ENCODE measurements around the gene OPHN1. TPM values are rescaled to one million over a fixed set of nuclear protein-coding genes. Genes with fewer than 3 reads are reported as not detected.

The OPHN1 gene
- total RNA-seq, 2 experiments from 2014 or later = 0.02 TPM

DNA sequence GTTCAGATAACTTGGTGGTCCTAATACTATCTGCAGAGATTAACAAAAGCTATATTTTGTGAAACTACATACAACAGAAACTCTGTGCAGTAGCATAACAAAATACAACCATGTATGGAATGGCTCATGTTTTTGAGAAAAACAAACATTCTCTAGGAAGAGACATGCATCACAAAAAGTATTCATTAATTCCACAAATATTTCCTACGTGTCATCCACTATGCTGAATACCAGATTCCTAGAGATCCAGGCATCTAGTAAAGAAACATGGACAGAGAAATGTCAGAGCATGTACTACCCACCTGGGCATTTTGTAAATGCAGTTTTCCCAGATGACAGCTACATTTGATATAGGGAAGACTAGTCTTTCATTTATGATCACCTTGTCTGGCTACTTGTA is 248.1 kb downstream of the OPHN1 start:
- POLR2A ChIA-PET = no interaction called here
- CTCF ChIA-PET = no interaction called here

DNA sequence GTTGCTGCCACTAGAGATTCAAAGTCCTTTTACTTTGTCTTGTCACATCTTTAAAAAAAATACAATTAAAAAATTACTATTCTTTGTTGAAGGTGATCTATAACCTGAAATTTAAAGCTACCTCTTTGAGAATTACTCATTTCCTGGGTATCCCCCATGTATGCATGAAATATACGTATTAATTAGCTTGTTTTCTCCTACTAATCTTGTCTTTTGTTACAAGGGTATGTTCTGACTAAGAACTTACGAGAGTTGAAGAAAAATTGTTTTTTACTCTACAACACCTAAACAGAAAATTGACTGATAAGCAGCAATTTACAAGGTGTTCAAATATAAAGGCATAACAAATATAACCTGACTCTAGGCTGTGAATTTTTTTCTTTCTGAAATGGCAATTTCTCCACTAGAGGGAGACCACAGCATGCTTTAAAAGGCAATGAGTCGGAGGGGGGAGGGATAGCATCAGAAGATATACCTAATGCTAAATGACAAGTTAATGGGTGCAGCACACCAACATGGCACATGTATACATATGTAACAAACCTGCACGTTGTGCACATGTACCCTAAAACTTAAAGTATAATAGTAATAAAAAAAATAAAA is 249.6 kb downstream of the OPHN1 start:
- POLR2A ChIA-PET = no interaction called here

DNA sequence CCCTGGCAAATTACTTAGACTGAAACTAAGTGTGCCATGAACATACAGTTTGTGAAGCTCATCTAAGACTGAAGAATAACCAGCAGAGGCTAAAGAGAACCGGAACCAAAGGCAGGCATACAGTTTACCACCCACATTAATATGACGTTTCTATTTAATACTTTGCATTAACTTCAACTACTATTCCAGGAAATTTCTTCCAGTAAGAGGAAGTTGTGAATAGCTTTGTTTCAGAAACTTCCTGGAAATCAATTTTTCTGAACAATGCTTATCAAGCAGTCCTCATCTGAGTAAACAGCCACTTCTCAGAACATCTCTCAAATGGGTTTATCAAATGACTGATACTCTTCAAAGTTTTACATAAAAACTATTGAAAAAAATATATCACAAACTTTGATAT is 252.7 kb downstream of the OPHN1 start:
- ChIA-PET CTCF (no interaction called here), POLR2A (no interaction called here)

More for the DNA sequence above, 249.6 kb downstream of the OPHN1 start:
- CTCF ChIA-PET = no interaction called here

DNA sequence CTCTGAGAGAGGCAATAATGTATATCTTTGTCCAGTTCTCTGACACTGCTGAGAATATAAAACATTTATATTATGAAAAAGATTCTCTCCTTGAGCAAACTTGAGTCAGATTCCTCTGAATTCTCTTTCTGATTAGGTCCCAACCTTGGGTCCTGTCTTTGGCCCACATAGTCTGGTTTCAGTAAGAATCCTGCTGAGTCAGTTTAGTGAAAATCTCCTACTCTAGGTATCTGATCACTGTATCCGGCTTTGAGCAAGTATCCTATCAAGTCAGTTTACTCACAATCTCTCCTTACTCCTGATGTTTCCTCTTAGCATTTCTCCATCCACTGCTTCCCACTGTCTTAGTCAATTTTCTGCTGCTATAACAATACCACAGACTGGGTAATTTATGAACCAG is 253.9 kb downstream of the OPHN1 start:
- CTCF ChIA-PET = no interaction called here
- POLR2A ChIA-PET = no interaction called here

DNA sequence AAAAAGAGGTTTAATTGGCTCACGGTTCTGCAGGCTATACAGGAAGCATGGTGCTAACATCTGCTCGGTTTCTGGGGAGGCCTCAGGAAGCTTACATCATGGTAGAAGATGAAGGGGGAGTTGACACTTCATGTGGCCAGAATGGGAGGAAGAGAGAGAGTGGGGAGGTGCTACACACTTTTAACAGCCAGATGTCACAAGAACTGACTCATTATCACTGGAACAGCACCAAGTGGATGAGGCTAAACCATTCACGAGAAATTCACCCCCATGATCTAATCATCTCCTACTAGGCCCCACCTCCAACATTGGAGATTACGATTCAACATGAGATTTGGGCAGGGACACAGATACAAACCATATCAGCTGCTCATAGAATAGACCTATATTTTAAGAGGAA is 255.8 kb downstream of the OPHN1 start:
- ChIA-PET CTCF (no interaction called here), POLR2A (no interaction called here)

DNA sequence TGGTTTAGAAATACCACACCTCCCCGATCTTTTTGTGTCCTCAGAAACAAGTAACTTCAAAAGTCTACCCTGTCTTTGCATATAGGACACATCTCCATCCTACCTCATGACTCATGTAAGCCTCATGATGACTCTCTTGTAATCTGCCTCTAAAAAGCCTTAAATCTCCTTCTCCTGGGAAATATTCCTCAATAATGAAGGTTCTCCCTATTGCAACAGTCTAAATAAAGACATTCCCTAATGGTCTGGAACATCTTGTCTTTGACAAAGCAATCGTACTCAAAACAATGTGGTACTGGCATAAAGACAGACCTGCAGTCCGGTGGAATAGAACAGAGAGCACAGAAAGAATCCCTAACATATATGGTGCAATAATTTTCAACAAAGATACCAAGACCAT is 257.7 kb downstream of the OPHN1 start:
- ChIA-PET CTCF (no interaction called here), POLR2A (no interaction called here)

DNA sequence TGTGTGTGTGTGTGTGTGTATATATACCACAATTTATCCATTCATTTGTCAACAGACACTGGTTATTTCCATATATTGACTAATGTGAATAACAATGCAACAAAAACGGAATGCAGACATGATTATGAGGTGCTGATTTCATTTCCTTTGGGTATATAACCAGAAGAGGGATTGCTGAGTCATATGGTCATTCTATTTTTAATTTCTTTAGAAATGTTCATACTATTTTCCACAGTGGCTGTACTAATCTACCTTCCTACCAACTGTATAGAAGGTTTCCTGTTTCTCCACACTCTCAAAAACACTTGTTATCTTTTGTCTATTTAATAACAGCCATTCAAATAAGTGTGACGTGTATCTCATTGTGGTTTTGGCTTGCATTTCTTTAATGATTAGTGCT is 269.9 kb downstream of the OPHN1 start:
- CTCF ChIA-PET = no interaction called here
- POLR2A ChIA-PET = no interaction called here

DNA sequence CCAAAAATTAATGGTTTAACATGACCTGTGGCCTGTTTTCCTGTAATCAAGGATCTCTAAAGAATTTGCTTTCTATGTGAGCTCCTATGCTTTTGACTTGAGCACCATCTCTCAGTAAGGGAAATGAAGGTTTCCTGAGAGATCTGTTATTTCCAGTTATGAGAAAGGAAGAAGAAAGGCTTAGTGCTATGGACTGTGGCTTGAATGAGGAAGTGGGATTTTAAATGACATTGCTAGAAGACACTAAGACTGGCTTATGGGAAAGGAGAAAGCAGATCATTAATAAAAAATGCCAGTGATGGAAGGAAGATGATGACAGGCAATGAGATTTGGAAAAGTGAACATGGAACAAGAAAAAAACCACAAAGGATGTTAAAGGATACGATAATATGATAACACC is 285.4 kb downstream of the OPHN1 start:
- ChIA-PET POLR2A (no interaction called here), CTCF (no interaction called here)

DNA sequence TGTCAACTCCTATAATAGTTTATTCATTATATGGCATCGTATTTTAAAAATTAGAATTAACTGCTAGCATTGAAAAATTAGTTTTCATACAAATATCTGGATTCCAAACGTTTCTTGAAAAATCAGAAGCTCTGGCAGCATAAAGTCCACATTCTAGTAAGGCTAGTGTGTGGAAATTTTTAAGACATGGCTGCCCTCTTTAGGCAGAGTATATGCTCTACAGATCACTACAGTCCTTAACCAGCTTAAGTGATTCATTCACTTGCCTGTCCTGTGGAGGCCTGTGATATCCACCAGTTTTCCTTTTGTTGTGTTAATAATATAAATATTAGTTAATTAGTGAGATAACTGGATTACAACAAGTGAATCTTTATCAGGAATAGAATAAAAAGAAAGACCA is 287.2 kb downstream of the OPHN1 start:
- ChIA-PET POLR2A (no interaction called here), CTCF (no interaction called here)

DNA sequence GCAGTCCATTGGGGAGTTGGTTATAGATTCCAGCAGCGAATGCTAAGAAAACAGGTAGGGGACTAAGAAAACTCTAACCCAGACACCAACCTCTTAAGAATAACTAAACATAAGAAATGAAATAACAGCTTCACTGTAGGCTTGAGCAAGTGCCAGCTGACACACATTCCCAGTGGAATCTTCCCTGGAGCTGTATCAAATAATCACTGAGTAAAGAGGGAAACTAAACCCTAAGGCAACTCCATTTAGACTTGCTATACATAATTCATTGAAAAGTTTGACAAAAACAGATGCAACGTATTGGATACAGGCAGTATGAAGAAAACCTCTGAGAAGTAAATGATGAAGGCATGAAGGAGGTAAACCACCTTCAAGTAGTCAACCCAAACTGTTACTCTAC is 293.5 kb downstream of the OPHN1 start:
- POLR2A ChIA-PET = no interaction called here
- CTCF ChIA-PET = no interaction called here

DNA sequence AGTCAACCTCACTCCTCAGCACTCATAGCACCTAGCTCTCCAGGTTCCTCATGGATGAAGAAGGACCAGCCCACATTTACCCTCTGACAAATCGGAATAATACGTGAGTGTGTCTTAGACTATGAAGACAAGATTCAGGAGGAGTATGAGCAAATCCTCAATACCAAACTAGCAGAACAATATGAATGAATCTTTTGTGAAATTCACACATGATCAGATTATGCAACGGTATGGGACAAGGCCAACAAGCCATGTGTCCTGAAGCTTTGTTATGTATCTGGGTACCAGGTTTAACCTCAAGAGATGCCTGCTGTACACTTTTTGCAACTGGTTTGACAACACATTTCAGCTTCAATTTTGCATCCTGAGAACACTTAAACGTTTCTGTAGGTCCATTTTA is 300.1 kb downstream of the OPHN1 start:
- POLR2A ChIA-PET = no interaction called here

DNA sequence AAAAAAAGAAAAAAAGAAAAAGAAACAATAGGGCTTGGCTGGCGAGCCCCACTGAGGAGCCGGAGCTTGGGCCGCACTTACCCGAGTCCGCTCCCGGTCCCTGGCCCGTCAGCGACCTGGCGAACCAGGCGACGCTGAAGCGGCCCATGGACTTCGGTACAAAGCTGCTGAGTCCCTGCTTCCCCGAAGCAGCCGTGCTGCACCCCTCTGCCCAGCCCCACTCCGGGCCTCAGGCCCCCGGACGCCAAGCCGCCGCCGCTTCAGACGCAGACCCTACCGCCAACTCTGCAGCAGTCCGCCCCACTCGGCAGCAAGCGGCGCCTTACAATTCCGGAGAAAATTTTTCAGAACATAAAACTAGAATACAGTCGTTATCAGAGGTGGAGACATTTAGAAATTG is 300.5 kb downstream of the OPHN1 start:
- POLR2A ChIA-PET = no interaction called here
- CTCF ChIA-PET = no interaction called here

More for the DNA sequence above, 300.1 kb downstream of the OPHN1 start:
- CTCF ChIA-PET = no interaction called here

DNA sequence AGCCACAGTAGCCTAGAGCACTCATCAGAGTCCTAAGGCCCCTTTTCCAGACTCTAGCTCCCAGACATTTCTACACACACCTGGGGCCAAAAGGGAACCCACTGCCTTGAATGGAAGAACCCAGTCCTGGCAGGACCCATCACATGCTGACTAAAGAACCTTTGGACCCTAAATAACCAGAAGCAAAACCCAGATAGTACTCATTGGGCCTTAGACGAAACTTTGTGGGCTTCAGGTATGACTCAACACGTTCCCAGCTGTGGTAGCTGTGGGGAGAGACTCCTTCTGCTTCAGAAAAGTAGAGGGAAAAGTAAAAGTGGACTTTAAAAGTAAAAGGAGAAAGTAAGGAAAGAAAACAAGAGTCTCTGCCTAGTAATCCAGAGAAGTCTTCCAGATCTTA is 311.5 kb downstream of the OPHN1 start:
- POLR2A ChIA-PET = no interaction called here
- CTCF ChIA-PET = no interaction called here

DNA sequence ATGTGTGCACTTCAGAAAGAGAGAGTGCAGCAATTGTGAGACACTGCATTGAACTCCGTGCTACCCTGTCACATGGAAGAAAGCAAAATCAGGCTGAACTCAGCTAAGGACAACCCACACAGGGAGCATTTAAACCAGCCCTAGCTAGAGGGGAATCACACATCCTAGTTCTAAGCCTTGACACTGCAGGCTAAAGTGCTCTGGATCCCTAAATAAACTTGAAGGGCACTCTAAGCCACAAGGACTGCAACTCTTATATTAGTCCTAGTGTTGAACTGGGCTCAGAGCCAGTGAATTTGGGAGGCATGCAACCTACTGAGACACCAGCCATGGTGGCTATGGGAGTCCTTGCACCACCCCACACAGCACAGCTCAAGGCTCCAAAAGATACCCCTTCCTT is 311.9 kb downstream of the OPHN1 start:
- ChIA-PET POLR2A (no interaction called here), CTCF (no interaction called here)

DNA sequence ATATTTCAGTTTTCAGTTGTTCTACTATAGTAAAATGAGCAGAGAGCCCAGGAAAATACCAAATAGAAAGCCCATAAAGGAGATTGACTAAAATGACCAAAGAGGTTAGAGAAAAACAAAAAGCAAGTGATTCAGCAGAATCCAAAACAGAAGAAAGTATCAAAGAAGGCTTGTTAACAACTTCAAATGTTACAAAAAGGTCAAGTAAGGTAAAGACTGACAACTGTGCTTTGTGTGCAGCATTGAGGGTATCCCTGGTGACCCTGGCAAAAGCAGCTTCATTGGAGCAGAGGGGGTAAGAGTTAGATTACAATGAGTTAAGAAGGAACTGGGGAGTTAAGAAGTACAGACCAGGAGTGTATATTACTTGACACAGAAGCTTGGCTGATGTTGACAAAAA is 317.9 kb downstream of the OPHN1 start:
- POLR2A ChIA-PET = no interaction called here
- CTCF ChIA-PET = no interaction called here

DNA sequence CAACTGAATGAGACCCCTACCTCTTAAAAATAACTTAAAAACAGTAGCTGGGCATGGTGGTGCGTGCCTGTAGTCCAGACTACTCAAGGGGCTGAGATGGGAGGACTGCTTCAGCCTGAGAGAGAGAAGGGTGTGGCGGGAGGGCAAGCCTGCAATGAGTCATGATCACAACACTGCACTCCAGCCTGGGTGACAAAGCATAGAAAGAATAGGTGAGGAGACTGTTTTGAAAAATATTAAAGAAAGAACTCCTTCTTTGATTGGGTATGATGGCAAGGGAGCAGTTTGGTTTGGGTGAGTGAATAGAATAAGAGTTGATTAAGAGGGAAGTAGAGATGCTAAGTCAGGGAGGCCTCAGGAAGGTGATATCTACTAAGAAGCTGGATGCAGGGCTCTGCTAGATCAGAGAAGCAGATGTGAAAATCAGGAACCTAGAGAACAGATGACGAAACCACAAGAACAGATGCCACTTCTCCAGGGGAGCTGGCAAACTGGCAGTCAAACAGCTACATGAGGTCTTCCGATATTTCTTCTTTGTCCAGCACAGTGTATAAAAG is 318.6 kb downstream of the OPHN1 start:
- CTCF ChIA-PET = no interaction called here
- POLR2A ChIA-PET = no interaction called here

DNA sequence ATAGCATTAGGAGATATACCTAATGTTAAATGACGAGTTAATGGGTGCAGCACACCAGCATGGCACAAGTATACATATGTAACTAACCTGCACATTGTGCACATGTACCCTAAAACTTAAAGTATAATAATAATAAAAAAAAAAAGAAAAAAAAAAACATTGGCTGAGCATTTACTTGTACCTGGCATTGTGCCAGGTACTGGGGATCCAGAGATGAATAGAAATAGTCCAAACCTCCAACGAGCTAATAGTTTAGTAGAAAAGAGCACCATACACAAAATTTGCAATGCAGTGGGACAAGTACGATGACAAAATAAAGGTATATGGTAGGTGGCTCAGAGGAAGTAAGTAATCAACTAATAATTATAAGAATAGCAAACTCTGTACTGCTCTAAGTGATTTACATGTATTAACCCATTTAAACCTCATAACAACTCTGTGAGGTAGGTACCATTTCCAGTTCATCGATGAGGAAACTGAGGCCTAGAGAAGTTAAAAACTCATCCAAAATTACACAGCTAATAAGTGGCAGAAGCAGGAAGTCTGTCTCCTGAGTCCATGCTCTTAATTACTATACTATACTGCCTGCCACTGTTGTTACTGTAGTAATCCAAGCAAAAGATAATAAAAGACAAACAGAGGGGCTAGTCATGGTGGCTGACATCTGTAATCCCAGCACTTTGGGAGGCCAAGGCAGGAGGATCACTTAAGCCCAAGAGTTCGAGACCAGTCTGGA is 319.3 kb downstream of the OPHN1 start:
- ChIA-PET POLR2A (no interaction called here), CTCF (no interaction called here)

DNA sequence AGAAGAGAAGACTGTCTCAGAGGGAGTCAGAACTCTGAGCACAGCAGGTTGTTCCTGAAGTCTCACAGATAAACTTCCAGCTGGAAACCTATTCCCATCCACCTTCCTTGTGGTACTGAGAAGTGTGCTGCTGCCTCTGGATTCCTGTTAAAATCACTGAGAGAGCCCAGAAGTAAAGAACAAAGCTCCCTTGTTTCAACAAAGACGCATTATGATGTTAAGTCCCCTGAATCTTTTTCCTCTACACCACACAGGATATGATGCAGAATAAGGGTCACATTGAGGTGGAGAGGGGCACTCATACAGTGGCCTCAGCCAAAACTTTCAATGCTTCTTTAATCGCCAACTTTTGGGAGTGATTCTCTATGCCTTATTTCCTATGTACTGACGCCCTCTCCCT is 321.0 kb downstream of the OPHN1 start:
- CTCF ChIA-PET = no interaction called here
- POLR2A ChIA-PET = no interaction called here

DNA sequence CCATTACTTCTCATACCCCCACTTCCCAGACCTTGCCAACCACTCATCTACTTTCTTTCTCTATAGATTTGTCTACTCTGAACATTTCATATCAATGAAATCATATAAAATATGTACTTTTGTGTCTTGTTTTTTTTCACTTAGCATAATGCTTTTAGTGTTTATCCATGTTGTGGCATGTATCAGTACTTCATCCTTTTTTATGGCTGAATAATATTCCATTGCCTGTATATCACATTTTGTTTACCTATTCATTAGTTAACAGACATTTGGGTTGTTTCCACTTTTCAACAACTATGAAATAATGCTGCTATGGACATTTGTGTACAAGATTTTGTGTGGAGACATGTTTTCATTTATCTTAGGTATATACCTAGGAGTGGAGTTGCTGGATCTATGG is 324.1 kb downstream of the OPHN1 start:
- CTCF ChIA-PET = no interaction called here
- POLR2A ChIA-PET = no interaction called here

DNA sequence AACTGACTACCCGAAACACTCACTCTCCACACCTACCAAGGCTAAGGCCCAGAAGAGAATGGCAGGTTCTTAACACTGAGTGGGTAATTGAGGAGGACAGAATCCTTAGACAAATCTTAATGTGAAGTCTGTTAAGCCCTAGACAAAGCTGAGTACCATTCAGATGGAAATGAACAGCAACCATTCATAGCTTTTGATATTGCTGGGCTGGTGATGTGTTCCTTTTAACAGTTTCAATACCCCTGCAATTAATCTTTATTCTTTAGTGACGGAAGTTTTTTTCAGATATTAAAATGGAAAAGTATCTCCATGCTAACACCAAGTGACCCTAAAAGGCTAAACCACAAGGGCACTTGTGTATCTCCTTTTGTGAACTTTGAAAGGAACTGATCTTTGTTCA is 334.9 kb downstream of the OPHN1 start:
- CTCF ChIA-PET = no interaction called here
- POLR2A ChIA-PET = no interaction called here

DNA sequence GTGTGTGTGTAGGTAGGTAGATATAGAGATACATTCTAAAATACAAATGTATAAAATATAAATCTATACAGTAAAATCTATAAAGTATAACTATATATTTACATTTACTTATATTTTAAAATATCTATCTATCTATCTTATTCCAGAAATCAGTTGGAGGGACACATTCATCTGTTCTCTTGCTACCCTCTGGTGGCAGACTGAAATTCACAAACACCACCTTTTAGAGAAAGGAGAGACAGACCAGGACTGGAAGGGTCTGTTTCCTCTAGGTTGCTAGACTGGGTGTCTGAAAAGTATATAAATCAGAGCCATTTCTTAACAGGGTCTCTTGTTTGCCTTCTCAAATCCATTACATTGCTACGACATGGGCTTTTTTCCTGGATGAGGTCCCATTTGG is 343.0 kb downstream of the OPHN1 start:
- ChIA-PET CTCF (no interaction called here), POLR2A (no interaction called here)

DNA sequence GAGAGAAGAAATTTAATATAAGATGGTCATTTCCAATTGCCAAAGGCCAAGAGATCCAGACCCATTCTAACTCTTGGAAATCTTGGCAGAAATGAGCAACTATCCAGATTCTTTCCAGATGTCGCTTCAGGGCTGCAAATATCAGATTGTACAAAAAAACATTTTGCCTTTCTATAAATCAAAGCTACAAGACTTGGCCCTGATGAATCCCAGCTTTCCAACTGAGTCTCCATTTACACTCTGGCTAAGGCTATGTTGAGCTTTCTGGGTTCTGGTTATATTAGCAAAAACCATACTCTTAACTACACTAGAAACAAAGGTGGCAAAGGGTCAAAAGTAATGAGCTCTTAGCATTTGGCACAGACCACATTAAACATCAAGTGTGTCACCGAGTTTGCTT is 345.8 kb downstream of the OPHN1 start:
- CTCF ChIA-PET = no interaction called here
- POLR2A ChIA-PET = no interaction called here
